Liver (tissue), 3 donors: ENCODE measurements around the gene PRKN.

Experiments used
- MAX ChIP-seq: IDR thresholded peaks from 2 replicates; pipeline ENCODE4 v1.6.1; 2016; ENCODE audit warnings: antibody characterized with exemption
- RAD21 ChIP-seq, 2 donors: IDR thresholded peaks; 2 replicates each; pipeline ENCODE4 v1.6.1; 2016; ENCODE audit warnings: antibody characterized with exemption in 2 of 2, mild to moderate bottlenecking in 2 of 2
- TF ChIP-seq, protein P1 (sequence below): fragments of 150-350 bp; IDR thresholded peaks from 2 replicates; pipeline ENCODE4 v1.5.1; 2017; ENCODE audit warnings: improper control_type of control experiment, low read depth, low read length; ENCODE audit not compliant: missing input control
- donor health status: healthy.
- donor health status: healthy.

DNA sequence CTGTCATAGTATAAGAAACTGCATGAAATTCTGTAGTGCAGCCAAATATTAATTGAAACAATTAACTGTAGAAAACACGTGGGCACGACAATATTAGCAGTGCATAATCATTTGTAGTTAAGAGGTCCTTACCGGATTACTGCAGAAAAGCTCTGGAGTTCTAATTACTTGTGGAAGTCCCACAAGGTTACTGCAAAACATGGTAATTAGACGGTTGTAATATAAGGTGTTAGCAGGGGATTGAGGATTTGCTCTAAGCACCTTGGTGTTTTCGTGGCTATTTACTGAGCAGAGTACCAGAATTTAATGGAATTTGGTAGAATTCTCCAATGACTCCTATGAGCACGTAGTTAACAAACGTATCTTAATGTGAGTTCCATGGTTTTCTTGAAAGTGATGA, 980.1 kb downstream of the PRKN start:
- TF ChIP-seq MAX (no peak), RAD21 (IDR thresholded peaks at IDR 0.05) (no peak)
- TF ChIP-seq, protein P1, sequence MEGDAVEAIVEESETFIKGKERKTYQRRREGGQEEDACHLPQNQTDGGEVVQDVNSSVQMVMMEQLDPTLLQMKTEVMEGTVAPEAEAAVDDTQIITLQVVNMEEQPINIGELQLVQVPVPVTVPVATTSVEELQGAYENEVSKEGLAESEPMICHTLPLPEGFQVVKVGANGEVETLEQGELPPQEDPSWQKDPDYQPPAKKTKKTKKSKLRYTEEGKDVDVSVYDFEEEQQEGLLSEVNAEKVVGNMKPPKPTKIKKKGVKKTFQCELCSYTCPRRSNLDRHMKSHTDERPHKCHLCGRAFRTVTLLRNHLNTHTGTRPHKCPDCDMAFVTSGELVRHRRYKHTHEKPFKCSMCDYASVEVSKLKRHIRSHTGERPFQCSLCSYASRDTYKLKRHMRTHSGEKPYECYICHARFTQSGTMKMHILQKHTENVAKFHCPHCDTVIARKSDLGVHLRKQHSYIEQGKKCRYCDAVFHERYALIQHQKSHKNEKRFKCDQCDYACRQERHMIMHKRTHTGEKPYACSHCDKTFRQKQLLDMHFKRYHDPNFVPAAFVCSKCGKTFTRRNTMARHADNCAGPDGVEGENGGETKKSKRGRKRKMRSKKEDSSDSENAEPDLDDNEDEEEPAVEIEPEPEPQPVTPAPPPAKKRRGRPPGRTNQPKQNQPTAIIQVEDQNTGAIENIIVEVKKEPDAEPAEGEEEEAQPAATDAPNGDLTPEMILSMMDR, result no peak
